Measurements from ENCODE around the gene TAAR6.
"Not testable (repeated sequence)": the region's sequence is repeated elsewhere in the genome, so short reads cannot be mapped to it uniquely, and the experiment has no call there.

The TAAR6 gene

DNA sequence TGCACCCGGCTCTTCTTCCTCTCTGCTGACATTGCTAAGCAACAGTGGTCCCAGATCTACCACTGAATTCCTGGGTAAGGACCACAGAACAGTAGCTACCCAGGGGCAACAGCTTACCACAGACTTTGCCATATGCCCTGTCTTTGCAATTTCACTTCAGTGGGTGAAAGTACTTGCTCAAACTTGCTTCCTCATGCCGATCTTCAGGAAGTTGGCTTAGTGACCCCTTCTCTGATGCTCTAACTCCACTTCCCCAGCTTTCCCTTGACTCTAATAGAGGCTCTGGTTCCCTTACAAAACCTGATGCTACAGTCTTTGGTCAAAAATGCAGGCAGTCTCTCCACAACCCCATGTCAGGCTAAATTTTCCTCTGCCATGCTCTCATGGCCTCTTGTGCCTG lies 22.7 kb downstream of the TAAR6 start:
- DNase-seq = no peak

DNA sequence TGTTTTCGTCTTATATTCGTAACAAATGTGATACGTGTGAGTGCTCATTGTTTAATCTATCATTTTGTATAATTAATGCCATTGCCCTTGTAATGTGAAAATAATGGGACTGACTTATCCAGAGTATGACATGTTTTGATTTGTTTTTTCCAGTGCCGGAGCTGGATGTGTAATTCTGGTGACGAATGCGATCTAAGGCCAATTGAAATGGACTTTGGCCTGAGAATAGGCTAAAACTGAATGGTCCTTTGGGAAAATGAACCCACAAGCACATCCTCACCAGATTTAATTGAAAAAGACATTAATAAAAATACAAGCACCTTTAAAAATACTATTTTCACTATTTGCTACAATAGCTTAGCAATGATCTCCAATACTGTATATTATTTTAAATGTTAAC lies 26.1 kb downstream of the TAAR6 start:
- no peak for DNase-seq

- no peak for DNase-seq
These were observed 28.4 kb downstream of the TAAR6 start for GRCh38 chr6:132598473-132598872.

DNA sequence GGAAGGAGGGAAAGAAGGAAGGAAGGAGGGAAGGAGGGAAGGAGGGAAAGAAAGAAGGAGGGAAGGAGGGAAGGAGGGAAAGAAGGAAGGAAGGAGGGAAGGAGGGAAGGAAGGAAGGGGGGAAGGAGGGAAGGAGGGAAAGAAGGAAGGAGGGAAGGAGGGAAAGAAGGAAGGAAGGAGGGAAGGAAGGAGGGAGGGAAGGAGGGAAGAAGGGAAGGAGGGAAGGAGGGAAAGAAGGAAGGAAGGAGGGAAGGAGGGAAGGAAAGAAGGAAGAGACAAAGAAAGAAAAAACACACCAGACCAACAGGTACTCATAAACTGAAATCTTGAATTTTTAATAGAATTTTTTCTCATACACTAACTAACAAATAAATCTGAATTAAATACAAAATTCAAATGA lies 30.8 kb downstream of the TAAR6 start:
- not testable (repeated sequence) for DNase-seq

DNA sequence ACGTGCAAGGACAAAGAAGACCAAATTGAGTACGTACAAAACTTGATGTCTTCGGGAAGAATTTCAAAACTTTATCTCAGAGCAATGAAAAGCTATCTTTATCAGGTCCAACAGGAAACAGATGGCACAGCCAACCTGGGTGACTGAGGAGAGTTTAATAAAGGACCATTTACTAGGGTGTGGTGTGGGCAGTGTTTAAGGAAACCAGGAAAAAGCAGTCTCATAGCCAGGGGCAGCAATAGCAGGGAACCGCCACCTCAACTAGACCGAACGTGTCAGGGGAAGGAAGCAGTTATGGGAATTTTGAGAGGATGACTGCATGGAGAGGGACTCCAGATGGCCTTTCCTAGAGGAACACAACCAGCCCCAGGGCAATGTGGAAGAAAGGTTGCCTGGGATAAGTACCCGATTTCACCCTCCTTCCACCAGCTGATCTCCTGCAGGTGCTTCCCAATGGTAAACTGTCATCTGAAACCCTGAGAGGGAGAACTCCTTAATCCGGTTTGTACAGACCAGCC lies 34.6 kb downstream of the TAAR6 start:
- DNase-seq = no peak

- no peak for DNase-seq
These were observed 37.6 kb downstream of the TAAR6 start for GRCh38 chr6:132607544-132608233.

DNA sequence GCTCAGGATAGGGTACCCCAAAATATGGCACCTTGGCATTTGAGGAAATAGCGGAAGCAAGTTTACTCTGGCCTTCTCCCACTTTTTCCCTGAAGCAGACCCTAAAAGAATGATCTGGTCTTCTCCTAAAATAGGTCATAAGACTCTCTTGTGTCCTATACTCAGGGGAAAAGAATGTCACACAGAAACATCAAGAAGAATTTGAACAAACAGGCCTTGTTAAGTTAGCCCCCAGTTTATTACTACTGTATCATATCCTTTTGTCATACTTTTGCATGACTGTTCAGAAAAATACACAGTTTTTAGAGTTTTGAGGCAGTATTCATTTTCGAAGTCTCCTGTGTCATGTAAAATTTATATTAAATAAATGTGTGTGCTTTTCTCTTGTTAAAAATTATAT lies 41.5 kb downstream of the TAAR6 start:
- DNase-seq = no peak

DNA sequence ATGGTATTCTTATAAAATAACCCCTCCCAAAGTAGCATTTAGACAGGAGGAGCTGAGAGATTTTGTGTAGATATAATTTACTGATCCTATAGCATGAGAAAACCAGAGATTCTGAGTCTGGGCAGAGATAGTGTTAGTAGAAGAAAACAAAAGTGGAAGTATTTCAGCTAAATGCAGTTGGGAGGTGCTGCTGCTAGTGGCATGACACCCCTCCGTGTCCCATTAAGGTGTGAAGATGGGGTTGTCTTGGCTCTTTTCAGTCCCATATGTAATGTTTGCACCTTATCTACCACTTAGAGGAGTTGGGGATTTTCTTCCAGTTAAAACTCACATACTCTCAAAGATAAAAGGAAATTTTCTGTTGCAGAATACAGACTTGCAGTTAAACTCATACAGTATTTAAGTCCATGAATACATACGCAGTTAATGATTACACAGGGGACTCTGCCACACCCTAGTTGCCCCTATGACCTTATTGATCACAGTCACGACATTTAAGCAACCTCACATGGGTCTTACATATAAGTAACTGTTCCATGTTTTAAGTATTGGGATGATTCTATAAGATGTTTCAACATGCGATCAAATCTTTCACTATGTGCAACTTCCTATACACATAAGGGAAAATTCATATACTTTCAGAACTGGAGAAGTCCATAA lies 42.5 kb downstream of the TAAR6 start:
- DNase-seq = no peak

GRCh38 chr6:132614554-132614953 lies 44.4 kb downstream of the TAAR6 start:
- DNase-seq = no peak

DNA sequence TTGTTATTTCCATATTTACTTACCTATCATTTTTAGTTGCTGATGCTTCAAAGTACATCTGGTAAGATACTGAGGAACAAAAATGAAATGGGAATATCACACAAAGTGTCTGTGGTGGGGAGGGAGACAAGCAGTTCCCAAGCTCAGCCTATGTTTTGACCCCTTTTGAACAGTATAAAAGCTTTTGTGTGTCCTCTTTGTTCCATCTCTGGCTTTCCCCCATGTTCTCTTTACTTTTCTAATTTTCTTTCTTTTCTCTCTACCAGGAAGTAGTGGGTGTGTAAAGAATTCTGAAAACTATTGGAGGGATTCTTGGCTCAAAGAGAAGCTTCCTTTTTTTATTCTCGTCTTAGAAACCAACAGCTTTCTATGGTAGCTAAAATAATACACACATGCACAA lies 46.6 kb downstream of the TAAR6 start:
- no peak for DNase-seq

Measured in fibroblast of skin of right biceps (primary cell).